OCI-LY3 (cell line): Measurements from ENCODE around the gene SOX5.

Source experiments
- H2AFZ ChIP-seq: fragments of 200-600, 300-600 bp; shearing (Covaris generic); 2 replicates; pipeline ENCODE4 v1.6.0; 2014; ENCODE audit warnings: antibody characterized with exemption, low read depth, low read length
- H3K27ac ChIP-seq: fragments of 200-600, 300-600 bp; sonication (generic); 2 replicates; pipeline ENCODE4 v1.5.1; 2014; ENCODE audit warnings: mild to moderate bottlenecking, low read length, moderate library complexity, mixed read lengths
- H3K27me3 ChIP-seq: fragments of 200-600, 300-600 bp; sonication (generic); 2 replicates; pipeline ENCODE4 v1.6.1; 2014; ENCODE audit warnings: low read depth, low read length, mixed read lengths
- H3K36me3 ChIP-seq: fragments of 200-600, 300-600 bp; sonication (generic); replicated peaks from 2 replicates; pipeline ENCODE3; 2014; ENCODE audit warnings: low read depth, low read length, mixed read lengths
- H3K4me1 ChIP-seq: fragments of 300-600, 200-600 bp; sonication (generic); 2 replicates; pipeline ENCODE4 v1.6.1; 2014; ENCODE audit warnings: low read length, mixed read lengths
- H3K4me2 ChIP-seq: fragments of 200-600, 300-600 bp; sonication (generic); 2 replicates; pipeline ENCODE4 v1.6.1; 2014; ENCODE audit warnings: low read length, mixed read lengths
- H3K4me3 ChIP-seq: fragments of 300-600, 200-600 bp; sonication (generic); 2 replicates; pipeline ENCODE4 v1.5.1; 2014; ENCODE audit warnings: antibody characterized with exemption, mild to moderate bottlenecking, low read length, moderate library complexity
- H3K79me2 ChIP-seq: fragments of 300-600, 200-600 bp; shearing (Covaris generic); 2 replicates; pipeline ENCODE4 v1.6.1; 2014; ENCODE audit warnings: mild to moderate bottlenecking, low read length, mixed read lengths
- H3K9ac ChIP-seq: fragments of 300-600, 200-600 bp; shearing (Covaris generic); 2 replicates; pipeline ENCODE4 v1.6.0; 2014; ENCODE audit warnings: mild to moderate bottlenecking, low read length, moderate library complexity
- H3K9me3 ChIP-seq: fragments of 200-600, 300-600 bp; shearing (Covaris generic); 2 replicates; pipeline ENCODE4 v1.6.1; 2014; ENCODE audit warnings: low read length, mixed read lengths; ENCODE audit not compliant: insufficient read depth
- H4K20me1 ChIP-seq: fragments of 200-600, 300-600 bp; sonication (generic); 2 replicates; pipeline ENCODE4 v1.6.1; 2016; ENCODE audit warnings: low read length, mixed read lengths; ENCODE audit not compliant: insufficient read depth
- EZH2phosphoT487 ChIP-seq: fragments of 200-600 bp; shearing (Covaris generic); IDR thresholded peaks from 2 replicates; pipeline ENCODE4 v1.6.1; 2018; ENCODE audit warnings: antibody characterized with exemption, mixed run types, low read depth
- TF ChIP-seq, protein P1 (sequence below): fragments of 200-600, 300-600 bp; sonication (generic); IDR thresholded peaks from 2 replicates; pipeline ENCODE4 v1.5.1; 2014; ENCODE audit warnings: antibody characterized with exemption, low read length, low read depth

Gene SOX5

DNA sequence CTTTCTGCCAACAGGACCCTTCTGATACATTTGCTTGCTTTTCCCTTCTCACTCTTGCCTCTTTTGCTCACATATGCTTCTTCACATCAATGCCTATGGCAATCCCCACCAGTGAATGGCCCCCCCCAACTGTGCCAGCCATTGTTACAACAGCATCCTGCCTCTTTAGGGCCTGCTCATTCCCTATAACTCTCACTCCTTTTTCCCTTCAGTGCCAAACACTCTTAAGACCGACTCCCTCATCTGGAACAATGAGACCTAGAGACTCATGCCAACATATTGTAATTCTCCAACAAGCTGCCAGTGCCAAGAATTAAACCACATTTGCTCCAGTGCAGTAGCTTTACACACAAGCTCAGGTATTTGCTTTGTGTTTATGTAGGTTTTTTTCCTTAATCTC is 189.0 kb downstream of the SOX5 start:
- no peak overlapping the region for H3K27ac ChIP-seq
- no peak overlapping the region for H2AFZ ChIP-seq
- TF ChIP-seq, protein P1, sequence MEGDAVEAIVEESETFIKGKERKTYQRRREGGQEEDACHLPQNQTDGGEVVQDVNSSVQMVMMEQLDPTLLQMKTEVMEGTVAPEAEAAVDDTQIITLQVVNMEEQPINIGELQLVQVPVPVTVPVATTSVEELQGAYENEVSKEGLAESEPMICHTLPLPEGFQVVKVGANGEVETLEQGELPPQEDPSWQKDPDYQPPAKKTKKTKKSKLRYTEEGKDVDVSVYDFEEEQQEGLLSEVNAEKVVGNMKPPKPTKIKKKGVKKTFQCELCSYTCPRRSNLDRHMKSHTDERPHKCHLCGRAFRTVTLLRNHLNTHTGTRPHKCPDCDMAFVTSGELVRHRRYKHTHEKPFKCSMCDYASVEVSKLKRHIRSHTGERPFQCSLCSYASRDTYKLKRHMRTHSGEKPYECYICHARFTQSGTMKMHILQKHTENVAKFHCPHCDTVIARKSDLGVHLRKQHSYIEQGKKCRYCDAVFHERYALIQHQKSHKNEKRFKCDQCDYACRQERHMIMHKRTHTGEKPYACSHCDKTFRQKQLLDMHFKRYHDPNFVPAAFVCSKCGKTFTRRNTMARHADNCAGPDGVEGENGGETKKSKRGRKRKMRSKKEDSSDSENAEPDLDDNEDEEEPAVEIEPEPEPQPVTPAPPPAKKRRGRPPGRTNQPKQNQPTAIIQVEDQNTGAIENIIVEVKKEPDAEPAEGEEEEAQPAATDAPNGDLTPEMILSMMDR, result no peak
- no peak for TF ChIP-seq EZH2phosphoT487
- no peaks in the 10 kb centered on the region for H3K9me3 ChIP-seq
- no peak overlapping the region for H3K4me2 ChIP-seq
- no peak overlapping the region for H3K9ac ChIP-seq
- H4K20me1 ChIP-seq, result peaks cover 19% of the 10 kb centered on the region; the same call in 1 of the 2 replicates
- no peak overlapping the region for H3K4me3 ChIP-seq
- H3K36me3 ChIP-seq, result no peaks in the 10 kb centered on the region
- no peaks in the 10 kb centered on the region for H3K4me1 ChIP-seq
- no peaks in the 10 kb centered on the region for H3K79me2 ChIP-seq
- no peaks in the 10 kb centered on the region for H3K27me3 ChIP-seq

DNA sequence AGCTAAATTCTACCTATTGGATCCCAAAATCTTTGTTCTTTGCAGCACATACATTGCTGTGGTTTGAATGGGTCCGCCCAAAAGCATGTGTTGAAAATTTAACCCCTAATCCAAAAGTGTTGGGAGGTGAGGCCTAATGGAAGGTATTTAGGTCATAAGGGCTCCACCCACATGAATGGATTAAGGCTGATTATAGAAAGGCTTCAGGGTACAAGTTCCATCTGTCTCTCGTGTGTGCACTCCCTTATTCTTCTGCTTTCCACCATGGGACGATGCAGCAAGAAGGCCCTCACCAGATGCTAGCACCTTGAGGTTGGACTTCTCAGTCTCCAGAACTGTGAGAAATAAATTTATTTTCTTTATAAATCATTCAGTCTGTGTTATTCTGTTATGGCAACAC is 190.9 kb downstream of the SOX5 start:
- Histone ChIP-seq H3K9ac (no peak overlapping the region), H3K9me3 (no peaks in the 10 kb centered on the region), H3K79me2 (no peaks in the 10 kb centered on the region), H3K36me3 (peaks cover 8% of the 10 kb centered on the region), H3K27me3 (no peaks in the 10 kb centered on the region), H3K27ac (no peak overlapping the region), H3K4me3 (no peak overlapping the region), H3K4me2 (no peak overlapping the region), H3K4me1 (no peaks in the 10 kb centered on the region), H2AFZ (no peak overlapping the region), H4K20me1 (peaks cover 12% of the 10 kb centered on the region; the same call in 1 of the 2 replicates)
- TF ChIP-seq EZH2phosphoT487, result no peak
- TF ChIP-seq, protein P1, result no peak

DNA sequence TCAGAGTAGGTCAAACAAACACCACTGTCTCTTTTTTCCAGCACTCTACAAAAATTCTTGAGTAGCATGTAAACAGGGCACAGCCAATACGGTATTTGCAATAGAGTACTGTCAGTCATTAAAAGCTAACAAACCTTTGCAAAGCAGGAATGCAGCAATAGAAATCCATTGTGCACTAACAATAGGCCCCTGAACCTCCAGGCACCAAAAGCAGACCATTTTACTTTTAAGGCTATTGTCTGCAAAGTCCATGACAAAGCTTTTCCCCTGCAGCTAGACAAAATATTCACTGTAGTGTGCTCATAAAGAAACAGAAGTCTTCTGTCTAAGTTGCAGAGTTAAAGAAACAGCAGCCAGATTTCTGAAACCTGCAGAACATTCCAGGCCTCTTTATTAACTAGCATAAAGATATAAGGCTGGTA is 191.9 kb downstream of the SOX5 start:
- H3K9me3 ChIP-seq, result no peaks in the 10 kb centered on the region
- H3K9ac ChIP-seq, result no peak overlapping the region
- H3K4me2 ChIP-seq, result no peak overlapping the region
- H3K4me3 ChIP-seq, result no peak overlapping the region
- H4K20me1 ChIP-seq, result peaks cover 12% of the 10 kb centered on the region; the same call in 1 of the 2 replicates
- H3K36me3 ChIP-seq, result peaks cover 8% of the 10 kb centered on the region
- TF ChIP-seq, protein P1, result no peak
- TF ChIP-seq EZH2phosphoT487, result no peak
- H3K4me1 ChIP-seq, result no peaks in the 10 kb centered on the region
- no peaks in the 10 kb centered on the region for H3K27me3 ChIP-seq
- no peak overlapping the region for H3K27ac ChIP-seq
- no peak overlapping the region for H2AFZ ChIP-seq
- H3K79me2 ChIP-seq, result no peaks in the 10 kb centered on the region

DNA sequence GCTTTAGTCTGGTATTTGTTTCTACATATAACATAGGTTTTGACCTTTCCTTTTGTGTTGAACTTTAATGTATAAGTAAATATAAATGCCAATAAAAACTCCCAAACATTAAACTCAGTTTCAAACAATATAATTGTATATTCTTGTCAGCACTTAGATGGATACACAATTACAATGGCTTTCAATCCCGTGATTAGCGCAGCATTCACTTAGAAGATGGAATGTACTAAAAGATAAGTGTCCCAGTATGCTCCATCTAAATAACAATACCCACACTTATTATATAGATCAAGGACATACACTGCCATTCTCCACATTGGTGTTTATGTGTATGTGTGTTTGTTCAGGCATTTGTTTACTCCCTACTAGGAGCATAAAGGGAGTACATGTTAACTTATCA is 193.1 kb downstream of the SOX5 start:
- H2AFZ ChIP-seq, result no peak overlapping the region
- H3K27ac ChIP-seq, result no peak overlapping the region
- H3K9ac ChIP-seq, result no peak overlapping the region

More for the DNA sequence above, 193.1 kb downstream of the SOX5 start:
- H3K4me2 ChIP-seq, result no peak overlapping the region
- TF ChIP-seq, protein P1, result no peak
- no peak for TF ChIP-seq EZH2phosphoT487
- no peaks in the 10 kb centered on the region for H3K27me3 ChIP-seq
- no peaks in the 10 kb centered on the region for H3K4me1 ChIP-seq
- no peaks in the 10 kb centered on the region for H3K9me3 ChIP-seq
- peaks cover 8% of the 10 kb centered on the region for H3K36me3 ChIP-seq
- H3K4me3 ChIP-seq, result no peak overlapping the region
- H4K20me1 ChIP-seq, result peaks cover 14% of the 10 kb centered on the region; the same call in 1 of the 2 replicates
- no peaks in the 10 kb centered on the region for H3K79me2 ChIP-seq
